Heart left ventricle (tissue), 13 donors: ENCODE results near the gene BMP5.

Experiments
- POLR2A ChIP-seq, 2 donors: fragments of 450-650 bp; IDR thresholded peaks; one replicate each; pipeline ENCODE4 v1.6.1; 2017; ENCODE audit warnings: antibody characterized with exemption in 2 of 2, mild to moderate bottlenecking in 2 of 2, moderate library complexity in 2 of 2
- TF ChIP-seq, protein P1 (sequence below), 12 donors: fragments of 200-600 bp; sonication (generic) in 4 of 12; IDR thresholded peaks; one replicate each; pipeline versions ENCODE4 v1.5.0 to v1.8.0; 2018 to 2022; ENCODE audit warnings: antibody characterized with exemption in 12 of 12, mild to moderate bottlenecking in 5 of 12
- donor health status: ischemic (EF 13 %, LVEDD 7.1; RV severe dilation, severe dysfunction).
- donor health status: DM: no; HTN: yes; CAD: no.
- donor health status: DM: no; HTN: no; CAD: no.
- donor health status: ischemic (EF 25% LVEDD 6.9; RV normal size, moderate dysfunction).
- donor health status: ischemic (EF 25% LVEDD 5.7; RV mildly dilated, moderate dysfunction).
- donor health status: ischemic (EF 35%, LVEDD 5.7; RV mildly dilated, moderate dysfunction).
- donor health status: nonischemic (EF 11% LVEDD 7.7; RV severe dilation, severe dysfunction).
- donor health status: DM: yes; HTN: yes; CAD: no.
- donor health status: PGD.
- donor health status: ischemic (EF 29% LVEDD 5.4; RV normal size, mild dysfunction).
- donor health status: nonischemic (EF 23%, LVEDD 6.1; RV moderate dilation, normal function).

DNA sequence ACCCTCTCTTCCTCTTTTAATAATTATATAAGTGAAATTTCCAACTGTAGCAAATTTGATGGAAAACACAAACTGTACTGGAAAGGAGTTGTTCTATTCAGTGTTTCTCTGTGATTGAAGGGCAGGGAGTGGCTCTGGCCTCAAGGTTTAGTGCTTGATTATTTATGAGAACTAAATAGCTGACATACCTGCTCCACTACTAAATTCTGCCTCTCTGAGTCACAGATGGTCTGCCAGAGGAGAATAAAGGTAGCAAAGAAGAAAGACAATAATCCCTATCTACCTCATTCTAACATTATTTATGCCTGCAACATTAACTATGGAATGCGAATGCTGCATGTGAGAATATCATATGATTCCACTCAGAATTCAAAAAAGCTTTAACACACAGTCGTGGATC is 9.3 kb downstream of the BMP5 start:
- TF ChIP-seq, protein P1, sequence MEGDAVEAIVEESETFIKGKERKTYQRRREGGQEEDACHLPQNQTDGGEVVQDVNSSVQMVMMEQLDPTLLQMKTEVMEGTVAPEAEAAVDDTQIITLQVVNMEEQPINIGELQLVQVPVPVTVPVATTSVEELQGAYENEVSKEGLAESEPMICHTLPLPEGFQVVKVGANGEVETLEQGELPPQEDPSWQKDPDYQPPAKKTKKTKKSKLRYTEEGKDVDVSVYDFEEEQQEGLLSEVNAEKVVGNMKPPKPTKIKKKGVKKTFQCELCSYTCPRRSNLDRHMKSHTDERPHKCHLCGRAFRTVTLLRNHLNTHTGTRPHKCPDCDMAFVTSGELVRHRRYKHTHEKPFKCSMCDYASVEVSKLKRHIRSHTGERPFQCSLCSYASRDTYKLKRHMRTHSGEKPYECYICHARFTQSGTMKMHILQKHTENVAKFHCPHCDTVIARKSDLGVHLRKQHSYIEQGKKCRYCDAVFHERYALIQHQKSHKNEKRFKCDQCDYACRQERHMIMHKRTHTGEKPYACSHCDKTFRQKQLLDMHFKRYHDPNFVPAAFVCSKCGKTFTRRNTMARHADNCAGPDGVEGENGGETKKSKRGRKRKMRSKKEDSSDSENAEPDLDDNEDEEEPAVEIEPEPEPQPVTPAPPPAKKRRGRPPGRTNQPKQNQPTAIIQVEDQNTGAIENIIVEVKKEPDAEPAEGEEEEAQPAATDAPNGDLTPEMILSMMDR (IDR thresholded peaks at IDR 0.05), result no peak
- TF ChIP-seq POLR2A (IDR thresholded peaks at IDR 0.05), result no peak
